ENCODE data around the gene DMTF1. TPM values are rescaled to one million over a fixed set of nuclear protein-coding genes. Genes with fewer than 3 reads are reported as not detected.

DMTF1 gene
- total RNA-seq, 1 donor from 2014 or later = 113 TPM

DNA sequence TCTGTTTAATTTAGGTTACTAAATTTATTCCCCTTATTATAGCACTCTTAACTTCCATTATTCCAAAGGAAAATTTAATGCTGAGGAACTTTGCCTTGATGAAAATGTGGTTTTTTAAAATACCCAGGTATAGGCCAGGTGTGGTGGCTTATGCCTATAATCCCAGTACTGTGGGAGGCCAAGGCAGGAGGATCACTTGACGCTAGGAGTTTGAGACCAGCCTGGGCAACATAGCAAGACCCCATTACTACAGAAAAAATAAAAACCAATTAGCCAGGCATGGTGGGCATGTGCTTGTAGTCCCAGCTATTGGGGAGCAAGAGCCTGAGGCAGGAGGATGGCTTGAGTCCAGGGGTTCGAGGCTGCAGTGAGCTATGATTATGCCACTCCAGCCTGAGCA lies 34.9 kb downstream of the DMTF1 start:
- Mint-ChIP-seq H3K9me3 (no peaks in the 10 kb centered on the region), H3K27me3 (ENCODE audit: low read depth) (no peaks in the 10 kb centered on the region), H3K36me3 (ENCODE audit: low read depth) (peaks cover 35% of the 10 kb centered on the region), H3K27ac (ENCODE audit: unreplicated experiment) (no peak overlapping the region), H3K4me3 (no peak overlapping the region), H3K4me1 (no peaks in the 10 kb centered on the region)
- TF ChIP-seq, protein P1, sequence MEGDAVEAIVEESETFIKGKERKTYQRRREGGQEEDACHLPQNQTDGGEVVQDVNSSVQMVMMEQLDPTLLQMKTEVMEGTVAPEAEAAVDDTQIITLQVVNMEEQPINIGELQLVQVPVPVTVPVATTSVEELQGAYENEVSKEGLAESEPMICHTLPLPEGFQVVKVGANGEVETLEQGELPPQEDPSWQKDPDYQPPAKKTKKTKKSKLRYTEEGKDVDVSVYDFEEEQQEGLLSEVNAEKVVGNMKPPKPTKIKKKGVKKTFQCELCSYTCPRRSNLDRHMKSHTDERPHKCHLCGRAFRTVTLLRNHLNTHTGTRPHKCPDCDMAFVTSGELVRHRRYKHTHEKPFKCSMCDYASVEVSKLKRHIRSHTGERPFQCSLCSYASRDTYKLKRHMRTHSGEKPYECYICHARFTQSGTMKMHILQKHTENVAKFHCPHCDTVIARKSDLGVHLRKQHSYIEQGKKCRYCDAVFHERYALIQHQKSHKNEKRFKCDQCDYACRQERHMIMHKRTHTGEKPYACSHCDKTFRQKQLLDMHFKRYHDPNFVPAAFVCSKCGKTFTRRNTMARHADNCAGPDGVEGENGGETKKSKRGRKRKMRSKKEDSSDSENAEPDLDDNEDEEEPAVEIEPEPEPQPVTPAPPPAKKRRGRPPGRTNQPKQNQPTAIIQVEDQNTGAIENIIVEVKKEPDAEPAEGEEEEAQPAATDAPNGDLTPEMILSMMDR (conservative IDR thresholded peaks at IDR 0.05) = no peak
- DNase-seq (ENCODE audit: low read depth, low spot score) = no peak

DNA sequence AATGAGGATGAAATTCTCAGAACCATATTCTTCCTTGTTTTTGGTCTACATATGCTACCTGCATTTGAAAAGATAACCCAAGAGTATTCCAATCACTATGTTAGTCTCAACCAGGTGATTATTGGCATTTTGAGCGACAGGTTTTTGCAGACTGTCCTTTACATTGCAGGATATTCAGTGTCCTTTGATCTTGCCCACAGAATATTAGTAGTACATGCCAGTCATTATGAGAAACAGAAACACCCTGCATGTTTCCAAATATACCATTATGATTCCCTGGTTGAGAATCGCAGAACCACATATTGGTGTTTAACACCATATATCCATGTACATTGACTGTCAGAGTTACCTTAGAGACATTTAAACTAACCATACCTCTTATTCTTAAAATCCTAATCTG lies 36.7 kb downstream of the DMTF1 start:
- Mint-ChIP-seq H3K27me3 (ENCODE audit: low read depth) (no peaks in the 10 kb centered on the region), H3K9me3 (no peaks in the 10 kb centered on the region)
- TF ChIP-seq, protein P1 (conservative IDR thresholded peaks at IDR 0.05) = no peak

DNA sequence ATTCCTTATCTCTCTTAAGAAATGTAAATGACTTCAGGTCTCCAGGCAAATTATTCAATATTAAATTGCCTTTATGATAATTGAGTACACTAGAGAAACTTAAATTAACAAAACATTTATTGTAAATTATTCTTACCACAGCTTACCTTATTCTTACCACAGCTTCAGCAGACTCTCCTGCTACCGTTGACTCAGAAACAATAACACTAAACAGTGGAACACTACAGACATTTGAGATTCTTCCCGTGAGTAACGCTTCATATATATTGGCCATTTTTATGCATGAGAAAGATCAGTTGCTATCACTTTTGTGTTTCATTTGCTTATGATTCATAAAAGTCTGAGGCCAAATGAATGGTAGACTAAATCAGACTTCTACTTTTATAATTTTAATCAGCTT lies 38.5 kb downstream of the DMTF1 start:
- TF ChIP-seq, protein P1 (conservative IDR thresholded peaks at IDR 0.05) = no peak
- Mint-ChIP-seq H3K27ac (ENCODE audit: unreplicated experiment) (no peak overlapping the region), H3K27me3 (ENCODE audit: low read depth) (no peaks in the 10 kb centered on the region), H3K4me3 (no peak overlapping the region), H3K36me3 (ENCODE audit: low read depth) (peaks cover 24% of the 10 kb centered on the region), H3K9me3 (no peaks in the 10 kb centered on the region), H3K4me1 (no peaks in the 10 kb centered on the region)
- DNase-seq (ENCODE audit: low read depth, low spot score) = no peak

More for the DNA sequence above, 36.7 kb downstream of the DMTF1 start:
- Mint-ChIP-seq H3K4me3 (no peak overlapping the region), H3K4me1 (no peaks in the 10 kb centered on the region), H3K36me3 (ENCODE audit: low read depth) (peaks cover 36% of the 10 kb centered on the region), H3K27ac (ENCODE audit: unreplicated experiment) (no peak overlapping the region)
- no peak for DNase-seq (ENCODE audit: low read depth, low spot score)

DNA sequence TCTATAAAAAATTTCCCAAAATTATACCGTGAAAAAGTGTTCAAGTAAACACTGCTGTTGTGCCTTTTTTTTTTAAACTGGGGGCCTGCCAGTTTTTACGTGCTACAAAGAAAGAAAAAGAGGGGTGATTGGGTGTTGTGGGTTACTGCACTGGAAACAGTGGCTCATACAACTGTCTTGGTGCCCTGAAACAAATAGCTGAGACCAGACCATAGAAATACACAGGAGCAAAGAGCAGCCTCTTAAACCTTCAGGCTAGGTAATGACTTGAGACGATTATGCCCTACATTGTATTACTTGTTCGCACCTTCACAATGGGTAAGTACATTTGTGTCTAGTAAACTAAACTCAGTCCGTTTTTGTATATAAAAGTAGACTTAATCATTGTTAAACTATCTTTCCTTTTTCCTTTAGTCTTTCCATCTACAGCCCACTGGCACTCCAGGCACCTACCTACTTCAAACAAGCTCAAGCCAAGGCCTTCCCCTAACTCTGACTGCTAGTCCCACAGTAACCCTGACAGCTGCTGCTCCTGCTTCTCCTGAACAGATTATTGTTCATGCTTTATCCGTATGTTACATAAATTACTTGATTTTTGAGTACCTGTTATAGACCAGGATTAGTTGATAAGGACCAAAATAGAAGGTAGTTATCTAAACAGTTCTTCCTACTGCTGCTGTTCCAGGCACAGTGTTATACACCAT lies 40.7 kb downstream of the DMTF1 start:
- Mint-ChIP-seq H3K36me3 (ENCODE audit: low read depth) (peaks cover 30% of the 10 kb centered on the region), H3K27ac (ENCODE audit: unreplicated experiment) (no peak overlapping the region), H3K9me3 (no peaks in the 10 kb centered on the region), H3K4me1 (no peaks in the 10 kb centered on the region), H3K27me3 (ENCODE audit: low read depth) (no peaks in the 10 kb centered on the region), H3K4me3 (no peak overlapping the region)
- TF ChIP-seq, protein P1 (conservative IDR thresholded peaks at IDR 0.05) = no peak
- no peak for DNase-seq (ENCODE audit: low read depth, low spot score)

DNA sequence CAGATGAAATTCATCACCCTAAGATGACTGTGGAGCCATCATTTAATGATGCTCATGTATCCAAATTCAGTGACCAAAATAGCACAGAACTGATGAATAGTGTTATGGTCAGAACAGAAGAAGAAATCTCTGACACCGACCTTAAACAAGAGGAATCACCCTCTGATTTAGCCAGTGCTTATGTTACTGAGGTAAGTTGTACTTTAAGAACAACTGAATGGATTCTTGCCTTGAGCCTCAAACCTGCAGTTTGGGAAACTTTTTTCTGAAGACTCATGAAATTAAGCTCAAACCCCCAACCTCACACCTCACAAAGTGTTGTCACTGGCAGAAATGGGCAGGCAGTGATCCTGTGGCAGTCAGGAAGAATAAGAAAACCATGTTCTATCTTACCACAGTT lies 41.7 kb downstream of the DMTF1 start:
- TF ChIP-seq, protein P1 (conservative IDR thresholded peaks at IDR 0.05) = no peak
- Mint-ChIP-seq H3K4me3 (no peak overlapping the region), H3K9me3 (no peaks in the 10 kb centered on the region), H3K36me3 (ENCODE audit: low read depth) (peaks cover 28% of the 10 kb centered on the region), H3K27me3 (ENCODE audit: low read depth) (no peaks in the 10 kb centered on the region), H3K27ac (ENCODE audit: unreplicated experiment) (no peak overlapping the region), H3K4me1 (no peaks in the 10 kb centered on the region)
- DNase-seq (ENCODE audit: low read depth, low spot score) = no peak

Data from neural crest cell (in vitro differentiated cells).